HEK293 (cell line): ENCODE results near the gene GPR148.

Experiments
- CTCF ChIP-seq: fragments of 450-650 bp; formaldehyde crosslinking; IDR thresholded peaks from 2 replicates; pipeline ENCODE4 v1.5.1; 2016; ENCODE audit warnings: missing biosample characterization, missing genetic modification characterization
- KLF7 ChIP-seq: fragments of 450-650 bp; formaldehyde crosslinking; IDR thresholded peaks from 2 replicates; pipeline ENCODE4 v1.5.1; 2016; ENCODE audit warnings: missing biosample characterization, missing genetic modification characterization, borderline replicate concordance
- SETDB1 ChIP-seq: IDR thresholded peaks from one replicate; pipeline ENCODE4 v1.6.1; 2017; ENCODE audit warnings: mild to moderate bottlenecking, low read length, moderate library complexity, mixed read lengths; ENCODE audit not compliant: insufficient read length
- YY1 ChIP-seq: fragments of 450-650 bp; formaldehyde crosslinking; IDR thresholded peaks from 2 replicates; pipeline ENCODE4 v1.5.1; 2018; ENCODE audit warnings: missing biosample characterization, missing genetic modification characterization
- ZNF148 ChIP-seq: fragments of 450-650 bp; formaldehyde crosslinking; IDR thresholded peaks from 2 replicates; pipeline ENCODE4 v1.5.0; 2017; ENCODE audit warnings: missing biosample characterization, missing genetic modification characterization, borderline replicate concordance
- ZNF654 ChIP-seq: fragments of 450-650 bp; formaldehyde crosslinking; IDR thresholded peaks from 2 replicates; pipeline ENCODE4 v1.5.1; 2016; ENCODE audit warnings: low read depth, missing biosample characterization, missing genetic modification characterization
- ZNF785 ChIP-seq: fragments of 450-650 bp; formaldehyde crosslinking; IDR thresholded peaks from 2 replicates; pipeline ENCODE4 v1.5.1; 2016; ENCODE audit warnings: missing biosample characterization, missing genetic modification characterization
- ZSCAN30 ChIP-seq: fragments of 450-650 bp; IDR thresholded peaks from 2 replicates; pipeline ENCODE4 v1.5.1; 2018; ENCODE audit warnings: missing biosample characterization, mild to moderate bottlenecking, missing genetic modification characterization, moderate library complexity
- ZSCAN4 ChIP-seq: fragments of 450-650 bp; formaldehyde crosslinking; IDR thresholded peaks from 2 replicates; pipeline ENCODE4 v1.5.1; 2017; ENCODE audit warnings: missing biosample characterization, missing genetic modification characterization
- ZSCAN5A ChIP-seq: fragments of 450-650 bp; formaldehyde crosslinking; IDR thresholded peaks from 2 replicates; pipeline ENCODE4 v1.5.1; 2016; ENCODE audit warnings: missing biosample characterization, missing genetic modification characterization
- TF ChIP-seq, protein P1 (sequence below): fragments of 450-650 bp; formaldehyde crosslinking; IDR thresholded peaks from 2 replicates; pipeline ENCODE4 v1.5.1; 2016; ENCODE audit warnings: missing biosample characterization, missing genetic modification characterization, low read depth

- TF ChIP-seq ZNF654 (tag by site-specific recombination) (no peak), KLF7 (no peak), CTCF (tag by site-specific recombination) (no peak), ZSCAN5A (no peak), YY1 (no peak), SETDB1 (no peak), ZSCAN4 (tag by site-specific recombination) (no peak), ZNF785 (no peak), ZNF148 (tag by site-specific recombination) (no peak), ZSCAN30 (no peak)
- TF ChIP-seq, protein P1, sequence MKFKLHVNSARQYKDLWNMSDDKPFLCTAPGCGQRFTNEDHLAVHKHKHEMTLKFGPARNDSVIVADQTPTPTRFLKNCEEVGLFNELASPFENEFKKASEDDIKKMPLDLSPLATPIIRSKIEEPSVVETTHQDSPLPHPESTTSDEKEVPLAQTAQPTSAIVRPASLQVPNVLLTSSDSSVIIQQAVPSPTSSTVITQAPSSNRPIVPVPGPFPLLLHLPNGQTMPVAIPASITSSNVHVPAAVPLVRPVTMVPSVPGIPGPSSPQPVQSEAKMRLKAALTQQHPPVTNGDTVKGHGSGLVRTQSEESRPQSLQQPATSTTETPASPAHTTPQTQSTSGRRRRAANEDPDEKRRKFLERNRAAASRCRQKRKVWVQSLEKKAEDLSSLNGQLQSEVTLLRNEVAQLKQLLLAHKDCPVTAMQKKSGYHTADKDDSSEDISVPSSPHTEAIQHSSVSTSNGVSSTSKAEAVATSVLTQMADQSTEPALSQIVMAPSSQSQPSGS (tag by site-specific recombination) = no peak
These were observed 38.5 kb downstream of the GPR148 start for GRCh38 chr2:130767408-130767775.
